Measurements from ENCODE around the gene P3H2.

DNA sequence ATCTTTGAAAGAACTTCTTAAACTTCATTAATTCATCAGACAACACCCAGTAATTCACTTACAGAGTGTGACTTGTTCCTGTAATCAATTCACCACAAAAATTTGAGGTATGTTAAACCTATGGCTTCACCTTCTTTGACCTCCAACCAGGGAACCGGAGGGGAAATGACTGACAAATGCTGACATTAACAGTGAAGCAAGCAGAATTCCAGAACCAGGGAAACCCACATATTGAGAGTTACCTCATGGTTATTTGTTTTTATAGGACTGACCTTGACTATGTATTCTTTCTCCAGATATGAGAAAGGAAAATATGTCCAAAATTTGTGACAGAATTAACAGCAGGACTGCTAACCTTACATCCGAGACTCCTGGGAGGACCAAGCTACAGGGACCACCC is 2.7 kb downstream of the P3H2 start:
- TF ChIP-seq ZNF565 (CRISPR knock-in tag; conservative IDR thresholded peaks at IDR 0.05; ENCODE audit: low read depth) (no peak), CSDC2 (CRISPR knock-in tag; IDR thresholded peaks at IDR 0.05) (no peak), ZFP3 (CRISPR knock-in tag; IDR thresholded peaks at IDR 0.05) (no peak), ESRRG (CRISPR knock-in tag; IDR thresholded peaks at IDR 0.05) (no peak), ZC3H10 (CRISPR knock-in tag; IDR thresholded peaks at IDR 0.05) (no peak), RARB (CRISPR knock-in tag; IDR thresholded peaks at IDR 0.05) (no peak), ARNTL (CRISPR knock-in tag; IDR thresholded peaks at IDR 0.05; ENCODE audit: borderline replicate concordance, low read depth) (no peak), ZNF70 (CRISPR knock-in tag; IDR thresholded peaks at IDR 0.05) (no peak), ZNF8 (CRISPR knock-in tag; IDR thresholded peaks at IDR 0.05) (no peak), ZFP30 (CRISPR knock-in tag; IDR thresholded peaks at IDR 0.05) (no peak)
- TF ChIP-seq, protein P1, sequence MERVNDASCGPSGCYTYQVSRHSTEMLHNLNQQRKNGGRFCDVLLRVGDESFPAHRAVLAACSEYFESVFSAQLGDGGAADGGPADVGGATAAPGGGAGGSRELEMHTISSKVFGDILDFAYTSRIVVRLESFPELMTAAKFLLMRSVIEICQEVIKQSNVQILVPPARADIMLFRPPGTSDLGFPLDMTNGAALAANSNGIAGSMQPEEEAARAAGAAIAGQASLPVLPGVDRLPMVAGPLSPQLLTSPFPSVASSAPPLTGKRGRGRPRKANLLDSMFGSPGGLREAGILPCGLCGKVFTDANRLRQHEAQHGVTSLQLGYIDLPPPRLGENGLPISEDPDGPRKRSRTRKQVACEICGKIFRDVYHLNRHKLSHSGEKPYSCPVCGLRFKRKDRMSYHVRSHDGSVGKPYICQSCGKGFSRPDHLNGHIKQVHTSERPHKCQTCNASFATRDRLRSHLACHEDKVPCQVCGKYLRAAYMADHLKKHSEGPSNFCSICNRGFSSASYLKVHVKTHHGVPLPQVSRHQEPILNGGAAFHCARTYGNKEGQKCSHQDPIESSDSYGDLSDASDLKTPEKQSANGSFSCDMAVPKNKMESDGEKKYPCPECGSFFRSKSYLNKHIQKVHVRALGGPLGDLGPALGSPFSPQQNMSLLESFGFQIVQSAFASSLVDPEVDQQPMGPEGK (CRISPR knock-in tag; IDR thresholded peaks at IDR 0.05; ENCODE audit: borderline replicate concordance), result no peak
